ENCODE results near the gene FBXL19. TPM values are rescaled to one million over a fixed set of nuclear protein-coding genes. Genes with fewer than 3 reads are reported as not detected.

FBXL19 gene
- total and polyA plus RNA-seq, 2 of the 13 experiments (the other 11 are each of a cell fraction or from before 2014, with no cell fraction given) = 6.0 to 13.7 TPM

GRCh38 chr16:30948667-30949649 is 25.6 kb downstream of the FBXL19 start, which contains the start of gene ORAI3 (continued):
- TF ChIP-seq ZNF569 (CRISPR knock-in tag; IDR thresholded peaks at IDR 0.05; ENCODE audit: borderline replicate concordance) (no peak), FOXC1 (CRISPR knock-in tag; IDR thresholded peaks at IDR 0.05; ENCODE audit: borderline replicate concordance) (no peak; the same call in 1 of the 2 replicates), ZNF143 (CRISPR knock-in tag; IDR thresholded peaks at IDR 0.05) (no peak), KLF6 (CRISPR knock-in tag; IDR thresholded peaks at IDR 0.05) (peak; percentile 71; the same call in 1 of the 2 replicates), ZNF513 (CRISPR knock-in tag; conservative IDR thresholded peaks at IDR 0.05) (no peak; the same call in 1 of the 2 replicates), ZNF3 (CRISPR knock-in tag; IDR thresholded peaks at IDR 0.05) (no peak), KDM5B (CRISPR knock-in tag; IDR thresholded peaks at IDR 0.05; ENCODE audit: borderline replicate concordance) (no peak), GMEB1 (CRISPR knock-in tag; IDR thresholded peaks at IDR 0.05; ENCODE audit: borderline replicate concordance) (no peak), SNRNP70 (IDR thresholded peaks at IDR 0.05; ENCODE audit: low read depth, low read length) (no peak), ZSCAN22 (CRISPR knock-in tag; IDR thresholded peaks at IDR 0.05) (no peak), FOXM1 (CRISPR knock-in tag; IDR thresholded peaks at IDR 0.05) (no peak), RFXANK (CRISPR knock-in tag; IDR thresholded peaks at IDR 0.05) (no peak), ZNF382 (CRISPR knock-in tag; IDR thresholded peaks at IDR 0.05; ENCODE audit: borderline replicate concordance) (no peak), E2F2 (CRISPR knock-in tag; IDR thresholded peaks at IDR 0.05; ENCODE audit: borderline replicate concordance) (no peak; the same call in 1 of the 2 replicates), MLX (CRISPR knock-in tag; IDR thresholded peaks at IDR 0.05) (no peak), ARNT (IDR thresholded peaks at IDR 0.05) (no peak), FUBP1 (CRISPR knock-in tag; IDR thresholded peaks at IDR 0.05; ENCODE audit: borderline replicate concordance) (no peak), ZFYVE20 (CRISPR knock-in tag; IDR thresholded peaks at IDR 0.05; ENCODE audit: borderline replicate concordance, low read depth) (no peak), ZNF510 (CRISPR knock-in tag; IDR thresholded peaks at IDR 0.05; ENCODE audit: low read depth) (no peak), ZNF703 (CRISPR knock-in tag; IDR thresholded peaks at IDR 0.05; ENCODE audit: borderline replicate concordance) (0 out of 2 replicates have a peak, but pooled peaks have one; percentile 31), ZNF12 (CRISPR knock-in tag; IDR thresholded peaks at IDR 0.05) (peak; percentile 38; the same call in 1 of the 2 replicates), ZNF775 (CRISPR knock-in tag; IDR thresholded peaks at IDR 0.05; ENCODE audit: borderline replicate concordance) (no peak)

Data from HepG2 (cell line).